Measurements from ENCODE around the gene DNAJB8.

The DNAJB8 gene

GRCh38 chr3:128480717-128481437 is 14.2 kb upstream of the DNAJB8 start:
- DNase-seq (no peak), ATAC-seq (no peak)
- Mint-ChIP-seq H3K9me3 (no peaks in the 10 kb centered on the region), H3K4me3 (no peak overlapping the region), H3K4me1 (peaks cover 26% of the 10 kb centered on the region), H3K27me3 (peaks cover 85% of the 10 kb centered on the region), H3K27ac (no peak overlapping the region)

- H3K4me3 Mint-ChIP-seq, result no peak overlapping the region
- no peaks in the 10 kb centered on the region for H3K9me3 Mint-ChIP-seq
- DNase-seq, result no peak
- no peak for ATAC-seq
- peaks cover 79% of the 10 kb centered on the region for H3K27me3 Mint-ChIP-seq
- no peak overlapping the region for H3K27ac Mint-ChIP-seq
- H3K4me1 Mint-ChIP-seq, result peaks cover 26% of the 10 kb centered on the region
Measured at GRCh38 chr3:128480278-128480677, 13.6 kb upstream of the DNAJB8 start.

GRCh38 chr3:128479558-128480086 is 12.9 kb upstream of the DNAJB8 start:
- no peaks in the 10 kb centered on the region for H3K9me3 Mint-ChIP-seq
- no peak overlapping the region for H3K4me3 Mint-ChIP-seq

GRCh38 chr3:128478576-128479506 is 12.2 kb upstream of the DNAJB8 start:
- no peak overlapping the region for H3K4me3 Mint-ChIP-seq
- DNase-seq (no peak), ATAC-seq (no peak)
- peaks cover 15% of the 10 kb centered on the region for H3K4me1 Mint-ChIP-seq
- H3K27ac Mint-ChIP-seq, result no peak overlapping the region
- H3K9me3 Mint-ChIP-seq, result no peaks in the 10 kb centered on the region
- peaks cover 70% of the 10 kb centered on the region for H3K27me3 Mint-ChIP-seq

More at GRCh38 chr3:128479558-128480086, 12.9 kb upstream of the DNAJB8 start:
- peaks cover 23% of the 10 kb centered on the region for H3K4me1 Mint-ChIP-seq
- DNase-seq (no peak), ATAC-seq (no peak)
- peaks cover 72% of the 10 kb centered on the region for H3K27me3 Mint-ChIP-seq
- no peak overlapping the region for H3K27ac Mint-ChIP-seq

GRCh38 chr3:128476659-128477058 is 10.0 kb upstream of the DNAJB8 start:
- DNase-seq (no peak), ATAC-seq (no peak)
- no peak overlapping the region for H3K4me3 Mint-ChIP-seq
- no peak overlapping the region for H3K27ac Mint-ChIP-seq
- peaks cover 68% of the 10 kb centered on the region for H3K27me3 Mint-ChIP-seq
- H3K4me1 Mint-ChIP-seq, result no peaks in the 10 kb centered on the region
- no peaks in the 10 kb centered on the region for H3K9me3 Mint-ChIP-seq

GRCh38 chr3:128475355-128475754 is 8.7 kb upstream of the DNAJB8 start:
- Mint-ChIP-seq H3K4me3 (no peak overlapping the region), H3K27ac (no peak overlapping the region), H3K27me3 (peaks cover 69% of the 10 kb centered on the region), H3K4me1 (no peaks in the 10 kb centered on the region), H3K9me3 (no peaks in the 10 kb centered on the region)
- ATAC-seq, result no peak
- no peak for DNase-seq

- Mint-ChIP-seq H3K9me3 (no peaks in the 10 kb centered on the region), H3K4me3 (no peak overlapping the region), H3K4me1 (no peaks in the 10 kb centered on the region), H3K27me3 (peaks cover 57% of the 10 kb centered on the region), H3K27ac (no peak overlapping the region)
- ATAC-seq (no peak), DNase-seq (no peak)
Measured at GRCh38 chr3:128473737-128474136, 7.0 kb upstream of the DNAJB8 start.

- Mint-ChIP-seq H3K4me3 (no peak overlapping the region), H3K27ac (no peak overlapping the region), H3K9me3 (no peaks in the 10 kb centered on the region), H3K27me3 (peaks cover 51% of the 10 kb centered on the region), H3K4me1 (no peaks in the 10 kb centered on the region)
- ATAC-seq, result no peak
- no peak for DNase-seq
Measured at GRCh38 chr3:128473180-128473519, 6.5 kb upstream of the DNAJB8 start.

GRCh38 chr3:128472449-128473179 is 5.9 kb upstream of the DNAJB8 start:
- no peak for ATAC-seq
- H3K4me1 Mint-ChIP-seq, result no peaks in the 10 kb centered on the region
- H3K9me3 Mint-ChIP-seq, result no peaks in the 10 kb centered on the region
- no peak overlapping the region for H3K4me3 Mint-ChIP-seq
- DNase-seq, result no peak
- H3K27me3 Mint-ChIP-seq, result peaks cover 46% of the 10 kb centered on the region
- no peak overlapping the region for H3K27ac Mint-ChIP-seq

- Mint-ChIP-seq H3K27me3 (peaks cover 44% of the 10 kb centered on the region), H3K27ac (no peak overlapping the region), H3K4me1 (peaks cover 6% of the 10 kb centered on the region), H3K9me3 (no peaks in the 10 kb centered on the region), H3K4me3 (no peak overlapping the region)
- ATAC-seq (no peak), DNase-seq (no peak)
Measured at GRCh38 chr3:128471720-128472119, 5.0 kb upstream of the DNAJB8 start.

- Mint-ChIP-seq H3K4me1 (peaks cover 6% of the 10 kb centered on the region), H3K9me3 (no peaks in the 10 kb centered on the region), H3K27ac (no peak overlapping the region), H3K27me3 (peaks cover 50% of the 10 kb centered on the region), H3K4me3 (no peak overlapping the region)
- ATAC-seq (no peak), DNase-seq (no peak)
Measured at GRCh38 chr3:128471110-128471509, 4.4 kb upstream of the DNAJB8 start.

GRCh38 chr3:128470134-128470899 is 3.6 kb upstream of the DNAJB8 start:
- Mint-ChIP-seq H3K4me3 (no peak overlapping the region), H3K27ac (no peak overlapping the region), H3K4me1 (peaks cover 6% of the 10 kb centered on the region), H3K9me3 (no peaks in the 10 kb centered on the region), H3K27me3 (peaks cover 58% of the 10 kb centered on the region)
- no peak for ATAC-seq
- no peak for DNase-seq

- ATAC-seq, result no peak
Measured at GRCh38 chr3:128469556-128469955, 2.9 kb upstream of the DNAJB8 start.

GRCh38 chr3:128468791-128469527 is 2.3 kb upstream of the DNAJB8 start:
- Mint-ChIP-seq H3K27ac (no peak overlapping the region), H3K27me3 (peaks cover 63% of the 10 kb centered on the region), H3K4me3 (no peak overlapping the region), H3K9me3 (no peaks in the 10 kb centered on the region), H3K4me1 (peaks cover 6% of the 10 kb centered on the region)
- DNase-seq (no peak), ATAC-seq (no peak)

More at GRCh38 chr3:128469556-128469955, 2.9 kb upstream of the DNAJB8 start:
- Mint-ChIP-seq H3K27me3 (peaks cover 66% of the 10 kb centered on the region), H3K9me3 (no peaks in the 10 kb centered on the region), H3K27ac (no peak overlapping the region), H3K4me1 (peaks cover 6% of the 10 kb centered on the region), H3K4me3 (no peak overlapping the region)
- DNase-seq, result no peak
